HL-60/S4 (cell line): ENCODE measurements around the gene IFT81.
"Not testable (repeated sequence)": the region's sequence is repeated elsewhere in the genome, so short reads cannot be mapped to it uniquely, and the experiment has no call there.

Source experiments
- in situ Hi-C: fragments of 300-500 bp; cut with MboI; formaldehyde crosslinking; loops from 2 replicates; pipeline ENCODE4 v1.14.3; 2022; ENCODE audit warnings: low sequenced_read_pairs

IFT81 gene

GRCh38 chr12:110124269-110124995 is at the start of gene IFT81:
IFT81 (plus strand) TSS chr12:110124357; CDS start chr12:110127381, 3,024 bp downstream.
- in situ Hi-C loops: no loop called here

GRCh38 chr12:110075880-110076279 is 48.3 kb upstream of the IFT81 start:
- in situ Hi-C loops: no loop called here

GRCh38 chr12:110077800-110078199 is 46.4 kb upstream of the IFT81 start:
- in situ Hi-C loops: no loop called here

GRCh38 chr12:110079477-110080400 is 44.4 kb upstream of the IFT81 start:
- in situ Hi-C loops: no loop called here

- in situ Hi-C loops: no loop called here
Measured at GRCh38 chr12:110080410-110080809, 43.7 kb upstream of the IFT81 start.

GRCh38 chr12:110084314-110085015 is 39.7 kb upstream of the IFT81 start:
- in situ Hi-C loops: no loop called here

GRCh38 chr12:110088216-110088615 is 35.9 kb upstream of the IFT81 start:
- in situ Hi-C loops: not testable (repeated sequence)

- in situ Hi-C loops: no loop called here
Measured at GRCh38 chr12:110088936-110089335, 35.2 kb upstream of the IFT81 start.

- in situ Hi-C loops: loop anchor here (10.0 kb wide), 1 partner anchor 514 kb away; no protein-coding TSS in a partner anchor
Measured at GRCh38 chr12:110090266-110091135, 33.7 kb upstream of the IFT81 start.

GRCh38 chr12:110091136-110091711 is 32.9 kb upstream of the IFT81 start:
- in situ Hi-C loops: loop anchor here (10.0 kb wide), 1 partner anchor 514 kb away; no protein-coding TSS in a partner anchor

GRCh38 chr12:110093631-110094311 is 30.4 kb upstream of the IFT81 start:
- in situ Hi-C loops: loop anchor here (10.0 kb wide), 1 partner anchor 511 kb away; no protein-coding TSS in a partner anchor

GRCh38 chr12:110100315-110100970 is 23.7 kb upstream of the IFT81 start:
- in situ Hi-C loops: loop anchor here (10.0 kb wide), 1 partner anchor 324 kb away; no protein-coding TSS in a partner anchor

GRCh38 chr12:110102255-110102654 is 21.9 kb upstream of the IFT81 start:
- in situ Hi-C loops: loop anchor here (10.0 kb wide), 1 partner anchor 323 kb away; no protein-coding TSS in a partner anchor

GRCh38 chr12:110104188-110105094 is 19.7 kb upstream of the IFT81 start:
- in situ Hi-C loops: loop anchor here (10.0 kb wide), 1 partner anchor 320 kb away; no protein-coding TSS in a partner anchor

- in situ Hi-C loops: loop anchor here (10.0 kb wide), 1 partner anchor 320 kb away; no protein-coding TSS in a partner anchor
Measured at GRCh38 chr12:110105159-110105558, 19.0 kb upstream of the IFT81 start.

- in situ Hi-C loops: loop anchor here (10.0 kb wide), 1 partner anchor 319 kb away; no protein-coding TSS in a partner anchor
Measured at GRCh38 chr12:110105986-110106385, 18.2 kb upstream of the IFT81 start.
